Renal cortex interstitium (tissue), 15 donors: Measurements from ENCODE around the gene GOLGA6L22. TPM values are rescaled to one million over a fixed set of nuclear protein-coding genes. Genes with fewer than 3 reads are reported as not detected.
A peak's percentile ranks its signal among the peaks of the same experiment; 100 is the strongest.
"Not testable (repeated sequence)": the region's sequence is repeated elsewhere in the genome, so short reads cannot be mapped to it uniquely, and the experiment has no call there.

Source experiments
- DNase-seq, 11 donors: peaks; one replicate each; pipeline ENCODE4 v3.0.0-alpha.2; 2013; ENCODE audit warnings: low read depth in 9 of 11, low spot score in 4 of 11; ENCODE audit errors: extremely low read depth in 1 of 11
- long read RNA-seq, 16 experiments: transcript quantifications; one replicate each; lab custom pipeline, GENCODE V29; 2026
- polyA plus RNA-seq, 3 donors: library from polyadenylated mRNA; unstranded; fragments of 120-200 nt; gene quantifications; one replicate each; pipeline ENCODE4 v1.2.1, GENCODE V29; 2013; ENCODE audit not compliant: insufficient read length in 3 of 3

Gene GOLGA6L22
- not detected for polyA plus RNA-seq
- long read RNA-seq, donor 1: 0 reads
- long read RNA-seq, donor 2: 0 reads
- long read RNA-seq, donor 3: 0 reads
- long read RNA-seq, donor 4: 0 reads
- long read RNA-seq, donor 5: 0 reads
- long read RNA-seq, donor 6: 0 reads
- long read RNA-seq, donor 7: 0 reads
- long read RNA-seq, donor 8: 0 reads
- long read RNA-seq, donor 9: 0 reads
- long read RNA-seq, donor 10: 0 reads
- long read RNA-seq, donor 11: 0 reads
- long read RNA-seq, donor 12: 0 reads
- long read RNA-seq, donor 13: 0 reads
- long read RNA-seq, donor 14: 0 reads
- long read RNA-seq, donor 15: 0 reads
- long read RNA-seq, donor 16: 0 reads

GRCh38 chr15:22458603-22459002 lies at the start of gene GOLGA6L22:
Gene GOLGA6L22 (plus strand): TSS chr15:22458903. CDS start chr15:22458994, 91 bp downstream.
- not testable (repeated sequence) for DNase-seq

- DNase-seq: not testable (repeated sequence)
Measured at GRCh38 chr15:22417288-22417687, 41.4 kb upstream of the GOLGA6L22 start.

GRCh38 chr15:22417795-22418194 lies 40.9 kb upstream of the GOLGA6L22 start:
- not testable (repeated sequence) for DNase-seq

GRCh38 chr15:22418212-22418611 lies 40.5 kb upstream of the GOLGA6L22 start:
- DNase-seq: not testable (repeated sequence)

- not testable (repeated sequence) for DNase-seq
Measured at GRCh38 chr15:22418666-22419065, 40.0 kb upstream of the GOLGA6L22 start.

- DNase-seq: not testable (repeated sequence)
Measured at GRCh38 chr15:22420340-22420739, 38.4 kb upstream of the GOLGA6L22 start.

- not testable (repeated sequence) for DNase-seq
Measured at GRCh38 chr15:22429426-22429825, 29.3 kb upstream of the GOLGA6L22 start.

GRCh38 chr15:22431687-22432086 lies 27.0 kb upstream of the GOLGA6L22 start:
- not testable (repeated sequence) for DNase-seq

GRCh38 chr15:22494490-22495113 lies 35.9 kb downstream of the GOLGA6L22 start:
- peak in 5 of 11 donors; percentile 0 to 43 (median 29) for DNase-seq

- not testable (repeated sequence) for DNase-seq
Measured at GRCh38 chr15:22497200-22497599, 38.5 kb downstream of the GOLGA6L22 start.

GRCh38 chr15:22498220-22498925 lies 39.7 kb downstream of the GOLGA6L22 start:
- DNase-seq: not testable (repeated sequence)

- DNase-seq: not testable (repeated sequence)
Measured at GRCh38 chr15:22502272-22502671, 43.6 kb downstream of the GOLGA6L22 start.

GRCh38 chr15:22506959-22507358 lies 48.3 kb downstream of the GOLGA6L22 start:
- not testable (repeated sequence) for DNase-seq

- DNase-seq: not testable (repeated sequence)
Measured at GRCh38 chr15:22516140-22516539, 57.4 kb downstream of the GOLGA6L22 start.
